IPS-NIHi7 (cell line): ENCODE data around the gene UVSSA.
"Not testable (repeated sequence)": the region's sequence is repeated elsewhere in the genome, so short reads cannot be mapped to it uniquely, and the experiment has no call there.

Experiments used
- DNase-seq: peaks from one replicate; pipeline ENCODE4 v3.0.0; 2012; ENCODE audit warnings: mixed read lengths; ENCODE audit errors: extremely low spot score

The UVSSA gene

GRCh38 chr4:1421657-1422056 lies 74.6 kb downstream of the UVSSA start:
- no peak for DNase-seq

DNA sequence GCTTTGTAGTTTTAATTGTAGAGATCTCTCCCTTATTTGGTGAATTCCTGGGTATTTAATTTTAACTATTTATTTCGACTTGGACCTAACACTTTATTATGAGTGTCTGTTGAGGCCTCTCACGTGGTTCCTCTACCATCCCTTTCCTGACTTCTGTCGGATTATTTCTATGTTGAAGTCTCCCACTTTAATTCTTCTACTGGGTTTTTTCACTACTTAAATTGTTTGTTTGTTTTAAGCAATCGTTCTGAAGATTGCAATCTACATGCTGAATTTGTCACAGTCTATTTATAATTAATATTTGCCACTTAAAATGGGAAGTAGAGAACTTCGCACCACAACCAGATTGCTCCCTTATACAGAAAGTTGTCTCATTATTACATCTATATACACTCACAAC lies 80.0 kb downstream of the UVSSA start:
- DNase-seq, result no peak

DNA sequence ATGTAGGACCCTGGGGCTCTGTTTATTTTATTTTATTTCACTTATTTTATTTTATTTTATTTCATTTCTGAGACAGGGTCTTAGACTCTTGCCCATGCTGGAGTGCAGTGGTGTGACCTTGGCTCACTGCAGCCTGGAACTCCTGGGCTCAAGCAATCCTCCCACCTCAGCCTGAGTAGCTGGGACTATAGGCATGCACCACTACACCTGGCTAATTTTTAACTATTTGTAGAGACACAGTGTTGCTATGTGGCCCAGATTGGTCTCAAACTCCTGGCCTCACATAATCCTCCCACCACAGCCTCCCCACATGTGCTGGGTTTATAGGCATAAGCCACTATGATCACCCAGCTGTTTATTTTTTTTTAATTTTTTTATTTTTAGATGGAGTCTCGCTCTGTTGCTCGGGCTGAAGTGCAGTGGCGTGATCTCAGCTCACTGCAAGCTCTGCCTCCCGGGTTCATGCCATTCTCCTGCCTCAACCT lies 96.7 kb downstream of the UVSSA start:
- DNase-seq, result not testable (repeated sequence)
